PC-9 (cell line): Measurements from ENCODE around the gene PHYKPL.

ENCODE experiments used
- EZH2 ChIP-seq: fragments of 200-600 bp; sonication (generic); IDR thresholded peaks from 2 replicates; pipeline ENCODE4 v1.8.0; 2017; ENCODE audit warnings: antibody characterized with exemption, low read depth
- TF ChIP-seq, protein P1 (sequence below): fragments of 200-600 bp; sonication (generic); conservative IDR thresholded peaks from 2 replicates; pipeline ENCODE4 v1.6.1; 2017; ENCODE audit warnings: mixed run types, antibody characterized with exemption, mild to moderate bottlenecking, moderate library complexity

DNA sequence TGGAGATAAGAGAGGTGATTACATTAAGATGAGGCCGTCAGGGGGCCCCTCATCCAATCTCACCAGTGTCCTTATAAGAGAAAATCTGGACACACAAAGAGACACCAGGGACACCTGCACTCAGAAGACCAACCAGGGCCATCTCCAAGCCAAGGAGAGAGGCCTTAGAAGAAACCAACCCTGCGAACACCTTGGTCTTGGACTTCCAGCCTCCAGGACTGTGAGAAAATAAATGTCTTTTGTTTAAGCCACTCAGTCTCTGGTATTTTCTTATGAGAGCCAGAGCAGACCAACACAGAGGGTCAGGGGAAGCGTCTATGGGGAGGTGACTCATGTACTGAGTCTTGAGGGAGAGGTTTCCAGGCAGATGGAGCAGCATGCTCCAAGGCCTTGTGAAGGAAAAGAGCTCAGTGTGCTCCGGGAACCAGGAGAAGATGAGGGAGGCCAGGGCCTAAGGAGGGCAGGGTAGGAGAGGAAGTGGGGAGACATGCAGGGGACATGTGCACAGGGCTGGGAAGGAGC is 5.4 kb downstream of the PHYKPL start:
- TF ChIP-seq, protein P1, sequence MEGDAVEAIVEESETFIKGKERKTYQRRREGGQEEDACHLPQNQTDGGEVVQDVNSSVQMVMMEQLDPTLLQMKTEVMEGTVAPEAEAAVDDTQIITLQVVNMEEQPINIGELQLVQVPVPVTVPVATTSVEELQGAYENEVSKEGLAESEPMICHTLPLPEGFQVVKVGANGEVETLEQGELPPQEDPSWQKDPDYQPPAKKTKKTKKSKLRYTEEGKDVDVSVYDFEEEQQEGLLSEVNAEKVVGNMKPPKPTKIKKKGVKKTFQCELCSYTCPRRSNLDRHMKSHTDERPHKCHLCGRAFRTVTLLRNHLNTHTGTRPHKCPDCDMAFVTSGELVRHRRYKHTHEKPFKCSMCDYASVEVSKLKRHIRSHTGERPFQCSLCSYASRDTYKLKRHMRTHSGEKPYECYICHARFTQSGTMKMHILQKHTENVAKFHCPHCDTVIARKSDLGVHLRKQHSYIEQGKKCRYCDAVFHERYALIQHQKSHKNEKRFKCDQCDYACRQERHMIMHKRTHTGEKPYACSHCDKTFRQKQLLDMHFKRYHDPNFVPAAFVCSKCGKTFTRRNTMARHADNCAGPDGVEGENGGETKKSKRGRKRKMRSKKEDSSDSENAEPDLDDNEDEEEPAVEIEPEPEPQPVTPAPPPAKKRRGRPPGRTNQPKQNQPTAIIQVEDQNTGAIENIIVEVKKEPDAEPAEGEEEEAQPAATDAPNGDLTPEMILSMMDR: no peak
- no peak for TF ChIP-seq EZH2
